Fibroblast of peridontal ligament (primary cell): Measurements from ENCODE around the gene SLC50A1.
"Not testable (repeated sequence)": the region's sequence is repeated elsewhere in the genome, so short reads cannot be mapped to it uniquely, and the experiment has no call there.

Experiments
- DNase-seq: peaks from one replicate; pipeline ENCODE4 v3.0.0-alpha.2; 2010; ENCODE audit errors: extremely low read depth

The SLC50A1 gene

DNA sequence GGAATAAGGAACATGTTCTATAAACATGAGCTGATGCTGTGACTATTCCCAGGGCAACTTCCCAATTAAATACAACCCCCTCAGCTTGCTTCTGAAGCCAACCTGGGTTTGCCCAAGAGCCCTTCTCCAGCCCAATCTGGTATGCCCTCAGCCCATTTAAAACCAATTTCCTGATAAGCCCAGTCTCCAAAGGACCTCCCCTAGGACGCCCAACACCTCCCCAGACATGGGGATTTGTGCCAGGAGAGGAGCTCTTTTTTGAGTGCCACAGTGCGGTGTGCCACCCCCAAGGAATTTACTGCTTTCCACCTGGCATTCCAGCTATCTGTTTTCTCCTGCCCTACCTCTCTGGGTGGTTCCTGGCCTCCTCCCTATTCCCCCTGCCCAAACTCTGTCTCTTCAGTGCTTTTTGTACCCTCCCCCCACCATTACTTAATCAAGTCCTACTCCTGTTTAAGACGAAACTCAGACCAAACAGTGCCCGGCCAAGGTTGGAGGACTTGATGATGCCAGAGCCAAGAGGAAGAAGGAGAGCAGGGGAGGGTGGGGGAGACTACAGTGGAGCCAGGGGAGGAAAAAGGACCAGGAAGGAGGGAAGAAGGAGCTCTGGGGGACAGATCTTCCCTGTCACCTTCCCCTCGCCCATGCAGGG, 19.4 kb upstream of the SLC50A1 start:
- no peak for DNase-seq

- no peak for DNase-seq
Measured at GRCh38 chr1:155117610-155118009, 18.0 kb upstream of the SLC50A1 start.

GRCh38 chr1:155118090-155118489, 17.6 kb upstream of the SLC50A1 start:
- not testable (repeated sequence) for DNase-seq

- DNase-seq = no peak
Measured at GRCh38 chr1:155120253-155120652, 15.4 kb upstream of the SLC50A1 start.

DNA sequence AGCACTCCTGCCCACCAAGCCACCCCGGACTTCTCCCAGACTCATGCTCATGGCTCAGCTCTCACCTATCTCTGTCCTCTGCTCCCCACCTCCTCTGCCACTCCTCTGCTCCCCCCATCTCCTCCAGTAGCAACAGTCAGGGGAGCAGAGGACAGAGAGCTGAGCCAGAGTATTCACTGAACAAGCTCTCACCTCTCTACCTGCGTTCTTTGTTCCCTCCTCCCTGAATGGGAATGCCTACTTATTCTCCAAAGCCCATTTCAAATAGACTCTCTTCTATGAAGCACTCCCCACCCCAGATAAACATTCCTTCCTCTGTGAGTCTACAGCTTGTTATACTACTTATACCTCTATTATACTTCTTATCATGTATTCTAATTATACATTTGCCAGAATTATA, 14.4 kb upstream of the SLC50A1 start:
- DNase-seq = no peak

DNA sequence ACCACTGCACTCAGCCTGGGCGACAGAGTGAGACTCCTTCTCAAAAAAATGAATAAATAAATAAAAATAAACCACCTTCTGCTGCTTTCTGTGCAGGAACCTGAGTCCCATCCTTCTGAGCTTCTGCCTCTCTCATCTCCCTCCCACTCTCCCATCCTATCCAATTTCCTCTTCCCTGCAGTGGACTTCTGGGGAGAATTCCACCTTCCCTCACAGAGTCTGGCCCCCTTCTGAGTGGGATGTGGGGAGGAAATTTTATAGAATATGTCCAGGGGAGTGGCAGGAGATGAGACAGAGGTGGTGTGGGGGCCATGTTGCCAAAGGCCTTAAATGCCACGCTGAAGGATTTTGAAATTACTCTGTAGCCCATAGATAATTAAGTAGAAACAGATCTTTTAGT, 13.3 kb upstream of the SLC50A1 start:
- no peak for DNase-seq

DNA sequence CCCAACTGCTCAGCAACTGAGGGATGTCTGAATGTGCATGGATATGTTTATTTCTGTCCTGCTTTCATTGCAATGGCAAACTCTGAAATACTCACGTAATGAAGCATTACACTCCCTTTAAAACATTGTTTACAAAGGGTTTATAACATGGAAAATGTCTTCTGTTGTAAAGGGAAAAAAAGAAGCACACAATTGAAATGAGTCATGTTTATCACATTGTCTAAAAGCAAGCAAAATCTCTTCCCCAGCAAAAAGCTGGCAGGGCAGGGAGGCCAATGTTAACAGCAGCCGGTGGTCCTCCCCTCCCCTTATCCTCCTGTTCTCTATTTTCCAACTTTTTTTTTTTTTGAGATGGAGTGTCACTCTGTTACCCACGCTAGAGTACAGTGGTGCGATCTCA, 11.9 kb upstream of the SLC50A1 start:
- DNase-seq = no peak

DNA sequence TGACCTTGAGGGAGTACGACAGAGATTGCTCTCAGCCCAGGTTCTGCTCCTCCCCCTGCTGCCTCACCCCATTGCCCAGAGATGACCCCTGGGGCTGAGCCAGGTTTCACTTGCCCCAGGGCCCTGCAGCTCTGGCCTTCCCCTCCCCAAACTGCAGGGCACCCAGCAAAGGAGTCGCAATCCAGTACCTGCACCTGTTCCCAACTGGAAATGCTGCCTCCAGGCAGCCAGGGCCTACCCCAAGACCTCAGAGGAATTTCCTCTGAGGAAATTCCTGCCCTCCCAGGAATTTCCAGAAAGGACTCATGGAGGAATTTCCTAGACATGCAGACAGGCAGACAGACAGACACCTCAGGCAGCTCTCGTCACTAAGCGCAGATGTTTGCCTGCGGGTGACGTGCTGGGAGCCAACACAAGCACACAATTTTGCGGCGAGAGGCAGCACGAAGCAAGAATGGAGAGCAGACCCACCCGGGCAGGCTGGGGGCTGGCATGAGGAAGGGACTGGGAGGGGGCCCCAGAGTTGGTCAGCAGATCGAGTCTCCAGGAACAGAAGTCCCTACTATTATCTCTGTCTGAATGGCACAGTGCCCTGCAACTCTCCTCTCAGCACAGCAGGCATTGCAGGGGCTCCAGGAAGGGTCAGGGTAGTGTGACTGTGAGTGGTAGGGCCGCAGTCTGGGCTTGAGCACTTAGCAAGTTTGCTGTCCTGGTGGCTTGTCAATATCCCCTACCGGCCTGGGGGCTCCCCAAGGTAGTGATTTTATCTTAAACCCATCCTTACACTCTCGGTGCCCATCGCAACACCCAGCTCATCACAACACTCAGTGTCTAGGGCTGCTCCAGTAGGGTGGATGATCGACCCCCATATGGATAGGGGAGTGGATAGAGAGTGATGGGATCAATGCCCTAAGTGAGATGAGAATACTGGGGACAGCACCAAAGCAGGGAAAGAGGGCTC, 10.9 kb upstream of the SLC50A1 start:
- no peak for DNase-seq

GRCh38 chr1:155125511-155125945, 10.1 kb upstream of the SLC50A1 start:
- no peak for DNase-seq

DNA sequence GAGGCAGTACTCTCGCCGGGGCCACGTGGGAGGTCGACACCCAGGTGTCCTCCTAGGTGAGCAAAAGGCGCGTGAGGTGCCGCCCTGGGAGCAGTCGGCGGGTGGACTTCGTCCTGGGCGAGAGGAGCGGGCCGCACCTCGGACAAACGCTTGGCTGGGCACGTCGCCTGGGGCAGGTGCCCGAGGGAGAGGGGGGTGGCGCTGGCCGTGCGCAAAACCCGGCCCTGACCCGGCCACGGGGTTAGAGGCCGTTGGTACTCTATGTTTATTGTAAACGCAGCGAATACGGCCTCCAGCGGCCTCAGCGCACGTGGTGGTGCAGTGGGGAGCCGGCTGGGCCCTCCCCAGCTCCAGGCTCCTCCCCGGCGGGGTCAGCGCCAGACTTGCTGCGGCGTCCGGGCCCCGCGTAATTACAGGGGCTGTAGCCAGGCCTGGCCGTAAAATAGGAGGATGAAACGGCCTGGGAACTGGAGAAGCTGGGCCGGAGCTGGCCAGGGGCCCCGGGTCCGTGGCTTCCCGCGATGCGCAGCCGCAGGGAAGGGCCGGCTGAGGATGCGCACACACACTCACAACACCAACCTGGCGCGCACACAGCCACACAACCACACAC, 9.6 kb upstream of the SLC50A1 start:
- no peak for DNase-seq

- DNase-seq = peak; percentile 21
Measured at GRCh38 chr1:155126556-155127104, 9.0 kb upstream of the SLC50A1 start.

DNA sequence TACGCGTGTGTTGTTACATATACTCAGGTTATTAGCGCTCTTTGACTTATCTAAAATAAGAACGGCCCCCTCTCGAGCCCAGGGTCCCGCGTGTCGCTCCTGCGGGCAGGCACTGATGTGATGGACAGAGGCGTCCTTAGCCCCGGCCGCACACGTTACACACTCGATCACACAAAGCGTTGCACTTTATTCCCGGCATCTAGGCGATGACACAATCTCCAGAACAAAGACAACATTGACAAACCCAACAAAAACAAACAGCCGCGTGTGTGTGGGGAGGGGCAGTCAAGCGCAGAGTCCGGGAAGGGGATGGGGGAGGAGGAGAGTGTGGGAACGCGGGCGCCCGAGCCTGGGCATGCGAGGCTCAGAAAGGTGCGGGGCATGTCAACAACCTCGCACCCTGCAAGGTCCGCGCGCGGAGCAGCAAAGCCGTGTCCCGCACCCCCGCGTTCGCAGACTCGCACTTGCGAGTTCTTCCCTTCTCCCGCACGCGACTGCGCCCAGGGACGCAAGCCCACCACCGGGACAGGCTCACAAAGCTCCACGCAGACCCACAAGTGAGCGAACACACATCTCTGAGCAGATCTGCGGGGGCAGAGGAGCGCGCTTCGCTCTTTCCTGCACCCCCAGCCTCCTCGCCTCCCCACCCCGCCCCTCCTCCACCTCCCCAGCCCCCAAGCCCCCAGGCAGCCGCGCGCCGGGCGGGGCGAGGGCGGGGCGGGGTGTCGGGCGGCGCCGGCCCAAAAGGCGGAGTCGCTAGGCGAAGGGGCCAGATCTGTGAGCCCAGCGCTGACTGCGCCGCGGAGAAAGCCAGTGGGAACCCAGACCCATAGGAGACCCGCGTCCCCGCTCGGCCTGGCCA, 8.3 kb upstream of the SLC50A1 start, which contains the start of gene EFNA1:
Gene EFNA1, plus strand, starts transcription at position 772 of the 862 bp plus-strand sequence. CDS start 102 bp downstream, outside the sequence.
- peak; percentile 18 for DNase-seq

DNA sequence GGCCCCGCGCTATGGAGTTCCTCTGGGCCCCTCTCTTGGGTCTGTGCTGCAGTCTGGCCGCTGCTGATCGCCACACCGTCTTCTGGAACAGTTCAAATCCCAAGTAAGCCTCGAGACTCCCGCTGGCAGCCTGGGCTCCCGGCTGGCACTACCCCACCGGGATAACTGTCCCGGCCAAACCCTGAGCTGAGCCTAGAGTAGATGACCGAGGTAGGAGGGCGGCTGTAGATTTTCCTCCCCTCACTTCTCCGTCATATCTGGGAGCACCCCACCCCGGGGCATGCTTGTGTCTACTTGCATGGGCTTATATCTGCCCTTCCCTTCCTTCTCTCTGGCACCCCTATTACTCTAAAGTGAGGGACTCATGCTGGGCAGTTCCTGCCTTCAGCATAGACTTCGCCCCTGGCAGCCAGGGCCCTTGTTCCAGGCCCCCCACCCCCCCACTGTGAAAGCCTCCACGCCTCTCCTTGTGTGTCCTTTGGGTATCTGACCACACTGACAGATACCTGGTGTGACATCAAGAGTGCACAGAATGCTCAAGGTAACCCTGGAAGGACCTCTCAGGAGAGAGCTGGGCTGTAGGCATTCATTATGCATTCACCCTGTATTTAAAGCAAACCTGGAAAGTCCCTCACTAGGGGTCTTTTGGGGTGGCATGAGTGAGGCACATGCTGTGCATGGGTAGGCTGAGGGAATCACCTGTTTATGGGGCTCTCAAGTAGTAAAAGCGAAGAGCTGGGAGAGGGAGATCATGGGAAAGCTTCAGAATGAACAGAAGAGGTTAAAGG, 7.5 kb upstream of the SLC50A1 start:
- DNase-seq = no peak

GRCh38 chr1:155128755-155129473, 6.7 kb upstream of the SLC50A1 start:
- DNase-seq = no peak

GRCh38 chr1:155130272-155131006, 5.2 kb upstream of the SLC50A1 start:
- no peak for DNase-seq

DNA sequence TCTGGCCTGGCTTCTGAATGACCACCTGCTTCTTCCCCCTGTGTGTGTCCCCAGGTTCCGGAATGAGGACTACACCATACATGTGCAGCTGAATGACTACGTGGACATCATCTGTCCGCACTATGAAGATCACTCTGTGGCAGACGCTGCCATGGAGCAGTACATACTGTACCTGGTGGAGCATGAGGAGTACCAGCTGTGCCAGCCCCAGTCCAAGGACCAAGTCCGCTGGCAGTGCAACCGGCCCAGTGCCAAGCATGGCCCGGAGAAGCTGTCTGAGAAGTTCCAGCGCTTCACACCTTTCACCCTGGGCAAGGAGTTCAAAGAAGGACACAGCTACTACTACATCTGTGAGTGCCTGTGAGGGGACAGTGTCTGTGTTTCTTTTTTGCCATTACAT, 4.4 kb upstream of the SLC50A1 start:
- DNase-seq = no peak

- DNase-seq = no peak
Measured at GRCh38 chr1:155131856-155132255, 3.8 kb upstream of the SLC50A1 start.

- DNase-seq = no peak
Measured at GRCh38 chr1:155133799-155134281, 1.8 kb upstream of the SLC50A1 start.

DNA sequence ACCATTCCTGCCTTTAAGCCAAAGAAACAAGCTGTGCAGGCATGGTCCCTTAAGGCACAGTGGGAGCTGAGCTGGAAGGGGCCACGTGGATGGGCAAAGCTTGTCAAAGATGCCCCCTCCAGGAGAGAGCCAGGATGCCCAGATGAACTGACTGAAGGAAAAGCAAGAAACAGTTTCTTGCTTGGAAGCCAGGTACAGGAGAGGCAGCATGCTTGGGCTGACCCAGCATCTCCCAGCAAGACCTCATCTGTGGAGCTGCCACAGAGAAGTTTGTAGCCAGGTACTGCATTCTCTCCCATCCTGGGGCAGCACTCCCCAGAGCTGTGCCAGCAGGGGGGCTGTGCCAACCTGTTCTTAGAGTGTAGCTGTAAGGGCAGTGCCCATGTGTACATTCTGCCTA, 1.3 kb upstream of the SLC50A1 start:
- no peak for DNase-seq
